Measurements from ENCODE around the gene GALNT2.

GALNT2 gene

DNA sequence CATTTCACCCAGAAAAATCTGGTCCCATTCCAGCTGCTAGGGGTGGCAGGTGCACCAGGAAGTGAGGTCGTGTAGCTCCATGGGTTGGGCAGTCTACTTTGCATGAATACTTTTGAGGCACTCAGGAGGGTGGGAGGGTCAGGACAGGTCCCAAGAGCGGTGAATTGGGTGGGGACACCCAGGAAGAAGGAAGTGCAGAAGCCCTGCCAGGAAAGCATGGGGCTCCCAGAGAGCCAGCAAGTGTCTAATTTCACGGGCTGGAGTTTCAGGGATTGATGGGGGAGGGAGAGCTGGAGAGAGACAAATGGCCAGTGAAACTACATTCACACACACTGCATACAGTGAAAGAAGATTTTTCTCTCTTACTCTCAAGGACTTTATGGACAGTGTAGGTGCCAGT, 137.8 kb downstream of the GALNT2 start:
- no peak for DNase-seq (ENCODE audit: low read depth in 2 of 2, low spot score in 1 of 2)

- no peak for DNase-seq (ENCODE audit: low read depth in 2 of 2, low spot score in 1 of 2)
Measured at GRCh38 chr1:230205719-230206198, 138.7 kb downstream of the GALNT2 start.

DNA sequence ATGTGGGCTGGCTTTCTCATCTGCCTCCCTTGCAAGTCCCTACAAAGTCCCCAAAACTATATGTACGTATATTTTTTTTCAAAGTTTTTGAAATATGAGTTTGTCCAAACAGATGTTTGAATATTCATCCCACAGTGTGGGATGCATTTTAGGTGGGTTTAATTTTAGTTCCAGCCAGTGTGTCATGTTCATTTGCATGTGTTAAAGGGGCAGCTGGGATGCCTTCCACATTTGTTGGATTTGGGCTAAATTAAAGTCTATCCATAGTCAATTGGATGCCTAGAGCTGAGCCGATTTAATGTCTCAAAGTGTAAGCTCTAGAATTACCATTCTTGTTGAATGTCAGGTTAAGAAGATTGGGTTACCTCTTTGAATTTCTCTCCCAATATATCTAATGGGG, 139.2 kb downstream of the GALNT2 start:
- no peak for DNase-seq (ENCODE audit: low read depth in 2 of 2, low spot score in 1 of 2)

- DNase-seq (ENCODE audit: low read depth in 2 of 2, low spot score in 1 of 2): no peak
Measured at GRCh38 chr1:230206976-230207375, 139.9 kb downstream of the GALNT2 start.

GRCh38 chr1:230207598-230207997, 140.6 kb downstream of the GALNT2 start:
- DNase-seq (ENCODE audit: low read depth in 2 of 2, low spot score in 1 of 2): no peak

GRCh38 chr1:230208619-230209261, 141.7 kb downstream of the GALNT2 start:
- DNase-seq (ENCODE audit: low read depth in 2 of 2, low spot score in 1 of 2): no peak

DNA sequence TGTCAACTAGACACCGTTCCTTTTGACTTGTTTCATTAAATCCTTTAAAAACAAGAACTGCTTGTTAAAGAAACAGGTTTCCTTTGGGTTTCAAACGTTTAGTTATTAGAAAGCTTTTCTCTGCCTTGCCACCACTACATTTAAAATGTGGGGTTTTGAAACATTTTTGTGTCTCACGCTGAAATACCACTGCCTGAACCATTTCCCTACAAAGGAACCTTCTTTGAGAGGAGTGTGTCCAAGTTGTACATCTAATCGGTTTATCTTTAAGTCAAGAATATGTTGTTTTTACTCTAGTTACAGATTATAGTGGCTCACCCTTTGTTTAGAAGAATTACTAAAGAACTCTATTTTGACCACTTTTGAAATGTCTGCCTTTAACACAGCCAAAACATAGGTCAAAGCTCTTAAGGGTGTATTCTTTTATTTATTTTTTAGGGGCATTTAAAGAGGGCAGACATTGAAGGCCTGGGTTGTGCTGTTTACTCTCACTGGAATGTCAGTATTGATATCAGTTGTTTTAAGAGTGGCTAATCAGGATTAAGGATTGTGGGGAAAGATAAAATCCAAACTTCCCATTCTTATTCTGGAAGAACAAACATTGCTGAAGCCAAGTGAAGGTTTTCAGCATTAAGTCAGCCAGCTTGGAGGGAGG, 143.4 kb downstream of the GALNT2 start:
- DNase-seq (ENCODE audit: low read depth in 2 of 2, low spot score in 1 of 2): no peak

DNA sequence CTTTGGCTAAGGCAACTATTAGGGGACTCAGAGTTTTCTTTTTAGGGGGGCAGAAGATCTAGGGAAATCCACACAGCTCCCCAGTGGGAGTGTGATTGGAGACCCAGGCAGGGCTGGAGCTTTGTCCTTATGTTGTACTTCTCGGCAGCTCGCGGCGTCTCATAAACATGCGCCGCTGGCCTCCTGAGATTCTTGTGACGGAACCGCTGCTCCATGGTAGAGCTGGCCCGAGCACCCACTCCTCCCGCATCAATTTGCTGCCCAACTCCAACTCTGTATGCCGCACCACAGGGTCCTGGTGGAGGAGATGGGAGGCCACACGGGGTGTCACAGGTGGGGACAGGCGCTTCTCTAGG, 143.9 kb downstream of the GALNT2 start:
- no peak for DNase-seq (ENCODE audit: low read depth in 2 of 2, low spot score in 1 of 2)

DNA sequence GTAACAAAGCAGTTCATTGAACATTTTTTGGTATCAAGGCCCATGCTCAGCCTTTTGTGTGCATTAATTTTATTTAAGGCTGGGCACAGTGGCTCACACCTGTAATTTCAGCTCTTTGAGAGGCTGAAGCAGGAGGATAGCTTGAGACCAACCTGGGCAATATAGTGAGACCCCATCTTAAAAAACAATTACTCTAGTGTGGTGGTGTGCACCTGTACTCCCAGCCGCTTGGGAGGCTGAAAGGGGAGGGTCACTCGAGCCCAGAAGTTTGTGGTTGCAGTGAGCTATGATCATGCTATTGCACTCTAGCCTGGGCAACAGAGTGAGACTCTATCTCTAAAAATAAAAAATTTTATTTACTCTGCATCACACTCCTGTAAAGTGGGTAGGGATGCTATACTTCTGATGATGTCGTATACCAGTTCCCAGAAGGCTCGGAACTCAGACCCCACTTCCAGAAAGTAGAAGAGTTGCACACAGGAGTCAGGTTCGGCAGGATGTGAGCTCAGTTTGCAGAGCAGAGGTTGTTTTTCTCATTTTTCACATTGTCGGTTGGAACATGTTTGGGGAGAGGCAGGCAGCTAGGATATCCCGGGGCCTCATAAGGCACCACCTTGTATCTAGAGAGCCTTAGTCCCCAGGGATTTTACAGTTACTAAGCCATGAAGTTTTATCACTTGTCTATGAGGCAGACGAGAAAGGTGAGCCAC, 144.6 kb downstream of the GALNT2 start:
- no peak for DNase-seq (ENCODE audit: low read depth in 2 of 2, low spot score in 1 of 2)

GRCh38 chr1:230212405-230212936, 145.4 kb downstream of the GALNT2 start:
- DNase-seq (ENCODE audit: low read depth in 2 of 2, low spot score in 1 of 2): no peak

GRCh38 chr1:230215031-230215430, 148.0 kb downstream of the GALNT2 start:
- DNase-seq (ENCODE audit: low read depth in 2 of 2, low spot score in 1 of 2): no peak

DNA sequence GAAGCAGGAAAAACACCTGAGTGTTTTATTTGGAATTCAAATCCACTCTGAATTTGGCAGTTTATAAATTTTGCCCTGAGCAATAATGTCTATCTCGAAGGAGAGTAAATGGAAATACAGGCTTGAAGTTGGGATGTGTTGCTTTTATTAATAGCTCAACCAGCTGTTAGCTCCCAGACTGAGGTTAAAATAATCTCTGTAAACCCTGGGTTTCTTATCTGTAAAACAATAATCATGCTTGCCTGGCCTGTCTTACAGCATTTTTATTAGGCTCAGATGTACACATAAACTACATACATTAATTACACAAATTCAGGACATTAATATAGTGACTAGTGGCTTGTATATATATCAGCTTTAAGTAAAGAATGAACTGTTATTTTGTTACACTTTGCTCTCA, 148.5 kb downstream of the GALNT2 start:
- no peak for DNase-seq (ENCODE audit: low read depth in 2 of 2, low spot score in 1 of 2)

GRCh38 chr1:230216896-230217295, 149.9 kb downstream of the GALNT2 start:
- no peak for DNase-seq (ENCODE audit: low read depth in 2 of 2, low spot score in 1 of 2)

- no peak for DNase-seq (ENCODE audit: low read depth in 2 of 2, low spot score in 1 of 2)
Measured at GRCh38 chr1:230218667-230219066, 151.6 kb downstream of the GALNT2 start.

DNA sequence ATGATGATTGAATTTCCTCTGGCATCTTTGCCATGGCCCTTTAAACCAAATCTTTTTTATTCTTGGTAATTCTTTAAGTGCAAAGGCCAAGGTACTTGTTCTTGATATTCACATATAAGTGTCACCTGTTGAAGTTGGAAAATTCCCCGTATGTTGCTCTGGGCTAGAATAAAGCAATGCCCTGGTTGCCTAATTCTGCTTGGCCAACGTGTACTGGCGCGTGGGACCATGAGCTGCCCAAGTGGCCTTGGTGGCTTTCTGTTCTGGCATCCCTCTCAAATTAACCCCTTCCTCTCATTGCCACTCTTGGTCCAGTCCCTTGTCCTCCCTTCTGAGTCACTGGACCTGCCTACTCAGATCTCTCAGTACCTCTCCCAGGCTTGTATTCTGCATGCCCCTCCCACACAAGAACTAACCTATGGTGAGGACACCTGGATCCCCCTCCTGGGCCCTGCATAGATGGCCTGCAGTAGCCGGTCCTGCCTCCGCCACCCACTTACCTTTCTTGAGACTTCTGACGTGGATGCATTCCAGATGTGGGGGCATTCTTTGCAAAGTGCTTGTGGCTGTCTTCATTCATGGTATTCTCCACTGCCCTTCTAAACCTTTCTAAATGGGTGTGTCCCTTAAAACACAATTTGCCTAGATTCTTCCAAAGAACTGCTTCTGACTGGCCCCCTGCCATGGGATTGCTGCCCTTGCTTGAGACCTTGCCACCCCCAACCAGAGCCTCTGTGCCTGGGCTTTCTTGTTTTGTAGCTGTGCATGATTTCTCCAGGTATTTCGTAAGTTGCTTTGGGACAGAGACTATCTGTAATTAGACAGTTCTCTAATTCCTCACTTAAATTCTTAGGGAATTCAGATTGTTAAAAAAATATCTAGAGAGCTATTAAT, 152.4 kb downstream of the GALNT2 start:
- no peak for DNase-seq (ENCODE audit: low read depth in 2 of 2, low spot score in 1 of 2)

GRCh38 chr1:230220478-230220877, 153.4 kb downstream of the GALNT2 start:
- no peak for DNase-seq (ENCODE audit: low read depth in 2 of 2, low spot score in 1 of 2)

DNA sequence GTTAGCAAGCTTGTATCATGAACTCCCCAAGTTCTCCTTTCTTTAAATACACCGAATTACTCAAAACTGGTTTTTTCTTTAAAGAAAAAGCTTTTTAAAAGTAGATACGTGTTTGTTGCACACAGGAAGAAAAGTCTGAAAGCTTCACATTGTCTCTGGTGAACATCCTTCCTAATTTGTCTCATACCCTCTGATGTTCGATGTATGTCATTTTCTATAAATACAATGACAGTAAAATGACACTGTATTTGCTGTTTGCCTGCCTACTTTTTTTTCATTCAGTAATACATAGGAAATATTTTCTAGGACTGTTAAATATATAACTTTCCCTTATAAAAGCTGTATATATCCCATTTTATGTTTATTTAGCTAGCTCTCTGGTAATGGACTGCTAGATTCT, 153.9 kb downstream of the GALNT2 start:
- DNase-seq (ENCODE audit: low read depth in 2 of 2, low spot score in 1 of 2): no peak

DNA sequence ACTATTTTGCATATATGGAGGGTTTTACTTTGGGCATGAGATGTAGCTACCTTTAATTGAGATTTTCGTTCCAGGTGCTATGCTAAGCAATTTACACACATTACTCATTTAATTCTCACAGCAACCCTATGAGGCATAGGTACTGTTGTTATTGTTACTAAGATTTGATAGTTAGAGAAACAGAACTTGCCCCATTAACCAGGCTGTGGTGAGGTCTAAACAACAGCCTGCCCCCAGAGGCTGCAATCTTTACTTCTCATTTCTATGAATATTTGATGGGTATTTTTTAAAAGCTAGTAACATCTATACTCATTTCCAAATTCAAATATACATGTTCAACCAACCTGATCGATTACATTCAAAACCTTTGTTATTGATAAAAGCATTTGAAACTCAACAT, 155.6 kb downstream of the GALNT2 start:
- no peak for DNase-seq (ENCODE audit: low read depth in 2 of 2, low spot score in 1 of 2)

DNA sequence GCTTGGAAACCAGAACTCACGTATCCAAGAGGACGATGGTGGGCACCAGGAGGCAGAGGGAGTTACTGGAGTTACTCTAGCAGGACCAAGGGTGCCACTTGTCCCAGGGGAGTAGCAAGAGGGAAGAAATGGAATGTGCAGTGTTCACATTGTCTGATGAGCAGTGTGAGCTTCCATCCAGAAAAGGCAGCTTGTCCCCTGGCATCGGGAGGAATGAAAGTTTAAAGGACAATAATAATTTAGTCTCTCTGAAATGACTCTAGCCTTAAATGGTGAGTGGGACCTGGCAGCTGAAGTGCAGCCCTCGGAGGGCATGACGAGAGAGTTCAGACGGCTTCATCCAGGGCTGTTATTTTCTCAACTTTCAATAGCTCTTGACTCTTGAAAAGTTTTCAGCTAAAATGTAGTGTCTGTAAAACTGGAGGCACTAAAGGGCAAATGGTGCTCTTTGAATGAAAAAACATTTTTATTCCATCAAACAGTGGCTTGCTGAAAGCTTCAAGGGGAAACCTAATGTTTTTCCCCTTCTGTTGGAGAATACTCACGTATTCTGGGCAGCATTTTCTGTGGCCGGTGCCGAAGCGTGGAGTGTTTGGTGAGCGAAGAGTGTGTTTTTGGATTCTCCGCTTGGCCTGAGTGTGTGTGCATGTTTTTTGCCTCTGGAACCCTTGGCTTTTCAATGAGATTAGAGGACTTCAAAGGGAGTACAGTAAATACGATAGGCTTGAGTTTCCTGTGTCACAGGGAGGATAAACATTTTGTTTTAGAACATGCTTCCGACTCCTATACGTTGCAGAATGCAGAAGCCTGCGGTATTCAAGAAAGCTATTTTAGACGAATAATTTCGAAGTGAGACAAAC, 157.3 kb downstream of the GALNT2 start:
- DNase-seq (ENCODE audit: low read depth in 2 of 2, low spot score in 1 of 2): no peak
